H1 (cell line): ENCODE results near the gene VWA2. TPM values are rescaled to one million over a fixed set of nuclear protein-coding genes. Genes with fewer than 3 reads are reported as not detected.

Source experiments
- ATF3 ChIP-seq: IDR thresholded peaks from 2 replicates; pipeline ENCODE4 v1.6.1; 2011; ENCODE audit warnings: low read depth, mild to moderate bottlenecking, low read length; ENCODE audit not compliant: insufficient read depth
- JUN ChIP-seq: IDR thresholded peaks from 2 replicates; pipeline ENCODE4 v1.6.1; 2011; ENCODE audit warnings: low read depth, mild to moderate bottlenecking, improper control_type of control experiment, low read length
- MAFK ChIP-seq: IDR thresholded peaks from 2 replicates; pipeline ENCODE4 v1.6.1; 2012; ENCODE audit warnings: low read depth, mild to moderate bottlenecking, improper control_type of control experiment, low read length
- TCF12 ChIP-seq: IDR thresholded peaks from 2 replicates; pipeline ENCODE4 v1.6.1; 2011; ENCODE audit warnings: low read depth, mild to moderate bottlenecking, low read length
- polyA plus RNA-seq, 7 experiments: library from polyadenylated mRNA; depleted of rRNA in 3 of 7; stranded (reverse) in 5 of 7; unstranded in 2 of 7; fragments of >200 nt in 5 of 7; fragments of 200-250 nt in 2 of 7; gene quantifications; 1 replicate in 5 of 7; 2 replicates in 1 of 7; 4 replicates in 1 of 7; pipeline versions ENCODE4 v1.2.1 to v1.2.3, GENCODE V29; 2011 to 2013; ENCODE audit warnings: missing spikeins in 2 of 7, mixed read lengths in 2 of 7
- total RNA-seq: library from RNA; stranded (reverse); fragmentation: NEBNext Ultra II Directional; extraction: Animal tissue kit (Norgen Biotek cat#: 25700); gene quantifications from 2 replicates; pipeline ENCODE4 v1.2.1, GENCODE V29; 2021

The VWA2 gene
- total and polyA plus RNA-seq, 2 of the 8 experiments (the other 6 are each of a cell fraction or from before 2014, with no cell fraction given) = 2.8 to 2.9 TPM

- TF ChIP-seq TCF12 = no peak
- TF ChIP-seq ATF3 = no peak
- TF ChIP-seq JUN = no peak
- no peak for TF ChIP-seq MAFK
- TF ChIP-seq, all 59 proteins: peak for 0
These were observed 40.2 kb downstream of the VWA2 start (continued) for GRCh38 chr10:114279289-114279688.
